Ascending aorta (tissue), 2 donors: ENCODE measurements around the gene RPL39. TPM values are rescaled to one million over a fixed set of nuclear protein-coding genes. Genes with fewer than 3 reads are reported as not detected.

Experiments
- DNase-seq, 2 donors: peaks; one replicate each; pipeline ENCODE4 v3.0.0-alpha.2; 2019; ENCODE audit warnings: low spot score in 2 of 2
- H3K27ac ChIP-seq, 2 donors: fragments of 200-600 bp; sonication (generic); one replicate each; pipeline ENCODE4 v1.5.1; 2016 to 2017; ENCODE audit warnings: mild to moderate bottlenecking in 1 of 2
- H3K27me3 ChIP-seq: fragments of 200-600 bp; sonication (generic); one replicate; pipeline ENCODE4 v1.5.1; 2017
- H3K36me3 ChIP-seq, 2 donors: fragments of 200-600 bp; sonication (generic); one replicate each; pipeline ENCODE4 v1.5.1; 2016
- H3K4me1 ChIP-seq, 2 donors: fragments of 200-600 bp; sonication (generic); one replicate each; pipeline ENCODE4 v1.5.1; 2016 to 2017; ENCODE audit warnings: mild to moderate bottlenecking in 1 of 2
- H3K4me3 ChIP-seq, 2 donors: fragments of 200-600 bp; sonication (generic); one replicate each; pipeline ENCODE4 v1.5.1; 2016 to 2017; ENCODE audit warnings: mild to moderate bottlenecking in 1 of 2
- H3K9me3 ChIP-seq, 2 donors: fragments of 200-600 bp; sonication (generic); one replicate each; pipeline ENCODE4 v1.5.1; 2016
- CTCF ChIP-seq, 3 experiments: fragments of 200-600 bp in 2 of 3; fragments of 450-650 bp in 1 of 3; sonication (generic) in 2 of 3; IDR thresholded peaks; one replicate each; pipeline ENCODE4 v1.5.1; 2016 to 2019; ENCODE audit warnings: antibody characterized with exemption in 3 of 3, mild to moderate bottlenecking in 1 of 3, moderate library complexity in 1 of 3
- intact Hi-C: fragments of 100-400 bp; cut with DNase I; formaldehyde crosslinking; loops from one replicate; pipeline ENCODE4 v1.15.1; 2023
- total RNA-seq: library from RNA; depleted of rRNA; stranded (reverse); fragments of >200 nt; gene quantifications from one replicate; pipeline ENCODE4 v1.1.0, GENCODE V29; 2016

Gene RPL39
- total RNA-seq, 1 donor from 2014 or later = 2,929 TPM

- Histone ChIP-seq H3K4me1 (no peaks in the 10 kb centered on the region), H3K27me3 (no peaks in the 10 kb centered on the region), H3K27ac (no peak overlapping the region), H3K9me3 (no peaks in the 10 kb centered on the region), H3K36me3 (no peaks in the 10 kb centered on the region), H3K4me3 (peak overlapping the region; percentile 45 to 62)
- intact Hi-C loops = no loop called here
- no peak for DNase-seq
- TF ChIP-seq CTCF (IDR thresholded peaks at IDR 0.05) = no peak
These were observed 32.6 kb downstream of the RPL39 start for GRCh38 chrX:119758731-119759247.

GRCh38 chrX:119757979-119758730 lies 33.3 kb downstream of the RPL39 start, which contains the start of gene SOWAHD:
SOWAHD (plus strand) TSS chrX:119758588; CDS start chrX:119758668, 80 bp downstream.
- H3K27ac ChIP-seq = no peak within 1 kb of the TSS

GRCh38 chrX:119757646-119757978 lies 33.8 kb downstream of the RPL39 start:
- H3K27ac ChIP-seq = no peak overlapping the region

More at GRCh38 chrX:119757979-119758730, 33.3 kb downstream of the RPL39 start, which contains the start of gene SOWAHD:
- DNase-seq = no peak
- H3K9me3 ChIP-seq = no peaks in the 10 kb centered on the region
- intact Hi-C loops = no loop called here
- no peaks in the 10 kb centered on the region for H3K36me3 ChIP-seq
- no peaks in the 10 kb centered on the region for H3K27me3 ChIP-seq
- H3K4me1 ChIP-seq = no peaks in the 10 kb centered on the region
- H3K4me3 ChIP-seq = peak within 1 kb of the TSS; percentile 45 to 62
- no peak for TF ChIP-seq CTCF (IDR thresholded peaks at IDR 0.05)

GRCh38 chrX:119756926-119757635 lies 34.3 kb downstream of the RPL39 start:
- H3K9me3 ChIP-seq = no peaks in the 10 kb centered on the region
- DNase-seq = no peak
- no peak overlapping the region for H3K27ac ChIP-seq
- no peaks in the 10 kb centered on the region for H3K4me1 ChIP-seq
- no peak overlapping the region for H3K4me3 ChIP-seq
- intact Hi-C loops = no loop called here
- H3K27me3 ChIP-seq = no peaks in the 10 kb centered on the region
- no peak for TF ChIP-seq CTCF (IDR thresholded peaks at IDR 0.05)
- H3K36me3 ChIP-seq = no peaks in the 10 kb centered on the region

More at GRCh38 chrX:119757646-119757978, 33.8 kb downstream of the RPL39 start:
- intact Hi-C loops = no loop called here
- Histone ChIP-seq H3K36me3 (no peaks in the 10 kb centered on the region), H3K4me3 (peak overlapping the region; percentile 45 to 62), H3K9me3 (no peaks in the 10 kb centered on the region), H3K27me3 (no peaks in the 10 kb centered on the region), H3K4me1 (no peaks in the 10 kb centered on the region)
- no peak for DNase-seq
- TF ChIP-seq CTCF (IDR thresholded peaks at IDR 0.05) = no peak

GRCh38 chrX:119755981-119756533 lies 35.4 kb downstream of the RPL39 start:
- intact Hi-C loops = no loop called here
- Histone ChIP-seq H3K27ac (no peak overlapping the region), H3K36me3 (no peaks in the 10 kb centered on the region), H3K9me3 (no peaks in the 10 kb centered on the region), H3K27me3 (no peaks in the 10 kb centered on the region), H3K4me3 (no peak overlapping the region), H3K4me1 (no peaks in the 10 kb centered on the region)
- DNase-seq = no peak
- no peak for TF ChIP-seq CTCF (IDR thresholded peaks at IDR 0.05)
